ENCODE measurements around the gene F13B.

DNA sequence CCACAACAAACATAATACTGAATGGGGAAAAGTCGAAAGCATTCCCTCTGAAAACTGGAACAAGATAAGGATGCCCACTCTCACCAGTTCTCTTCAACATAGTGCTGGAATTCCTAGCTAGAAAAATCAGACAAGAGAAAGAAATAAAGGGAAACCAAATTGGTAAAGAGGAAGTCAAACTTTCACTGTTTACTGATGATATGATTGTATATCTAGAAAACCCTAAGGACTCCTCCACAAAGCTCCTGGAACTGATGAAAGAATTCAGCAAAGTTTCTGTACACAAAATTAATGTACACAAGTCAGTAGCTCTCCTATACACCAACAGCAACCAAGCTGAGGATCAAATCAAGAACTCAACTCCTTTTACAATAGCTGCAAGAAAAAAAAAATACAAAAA is 6.9 kb upstream of the F13B start:
- TF ChIP-seq, protein P1, sequence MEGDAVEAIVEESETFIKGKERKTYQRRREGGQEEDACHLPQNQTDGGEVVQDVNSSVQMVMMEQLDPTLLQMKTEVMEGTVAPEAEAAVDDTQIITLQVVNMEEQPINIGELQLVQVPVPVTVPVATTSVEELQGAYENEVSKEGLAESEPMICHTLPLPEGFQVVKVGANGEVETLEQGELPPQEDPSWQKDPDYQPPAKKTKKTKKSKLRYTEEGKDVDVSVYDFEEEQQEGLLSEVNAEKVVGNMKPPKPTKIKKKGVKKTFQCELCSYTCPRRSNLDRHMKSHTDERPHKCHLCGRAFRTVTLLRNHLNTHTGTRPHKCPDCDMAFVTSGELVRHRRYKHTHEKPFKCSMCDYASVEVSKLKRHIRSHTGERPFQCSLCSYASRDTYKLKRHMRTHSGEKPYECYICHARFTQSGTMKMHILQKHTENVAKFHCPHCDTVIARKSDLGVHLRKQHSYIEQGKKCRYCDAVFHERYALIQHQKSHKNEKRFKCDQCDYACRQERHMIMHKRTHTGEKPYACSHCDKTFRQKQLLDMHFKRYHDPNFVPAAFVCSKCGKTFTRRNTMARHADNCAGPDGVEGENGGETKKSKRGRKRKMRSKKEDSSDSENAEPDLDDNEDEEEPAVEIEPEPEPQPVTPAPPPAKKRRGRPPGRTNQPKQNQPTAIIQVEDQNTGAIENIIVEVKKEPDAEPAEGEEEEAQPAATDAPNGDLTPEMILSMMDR (IDR thresholded peaks at IDR 0.05; ENCODE audit: low read length) = no peak
- TF ChIP-seq EZH2phosphoT487 (IDR thresholded peaks at IDR 0.05; ENCODE audit: low read length) = no peak
